ENCODE measurements around the gene HAUS6.

Gene HAUS6

GRCh38 chr9:19018201-19018600, 84.5 kb downstream of the HAUS6 start:
- Histone ChIP-seq H3K27ac (ENCODE audit: poor library complexity, severe bottlenecking) (no peak overlapping the region), H3K36me3 (ENCODE audit: low read depth) (no peaks in the 10 kb centered on the region), H3K27me3 (ENCODE audit: insufficient read depth, poor library complexity, severe bottlenecking) (no peaks in the 10 kb centered on the region), H3K9me3 (ENCODE audit: severe bottlenecking) (no peaks in the 10 kb centered on the region), H3K4me1 (ENCODE audit: insufficient read depth, poor library complexity, severe bottlenecking) (no peaks in the 10 kb centered on the region), H3K4me3 (ENCODE audit: severe bottlenecking) (no peak overlapping the region)
- DNase-seq (ENCODE audit: low spot score) (no peak), ATAC-seq (ENCODE audit: low read depth) (no peak)
- TF ChIP-seq, protein P1, sequence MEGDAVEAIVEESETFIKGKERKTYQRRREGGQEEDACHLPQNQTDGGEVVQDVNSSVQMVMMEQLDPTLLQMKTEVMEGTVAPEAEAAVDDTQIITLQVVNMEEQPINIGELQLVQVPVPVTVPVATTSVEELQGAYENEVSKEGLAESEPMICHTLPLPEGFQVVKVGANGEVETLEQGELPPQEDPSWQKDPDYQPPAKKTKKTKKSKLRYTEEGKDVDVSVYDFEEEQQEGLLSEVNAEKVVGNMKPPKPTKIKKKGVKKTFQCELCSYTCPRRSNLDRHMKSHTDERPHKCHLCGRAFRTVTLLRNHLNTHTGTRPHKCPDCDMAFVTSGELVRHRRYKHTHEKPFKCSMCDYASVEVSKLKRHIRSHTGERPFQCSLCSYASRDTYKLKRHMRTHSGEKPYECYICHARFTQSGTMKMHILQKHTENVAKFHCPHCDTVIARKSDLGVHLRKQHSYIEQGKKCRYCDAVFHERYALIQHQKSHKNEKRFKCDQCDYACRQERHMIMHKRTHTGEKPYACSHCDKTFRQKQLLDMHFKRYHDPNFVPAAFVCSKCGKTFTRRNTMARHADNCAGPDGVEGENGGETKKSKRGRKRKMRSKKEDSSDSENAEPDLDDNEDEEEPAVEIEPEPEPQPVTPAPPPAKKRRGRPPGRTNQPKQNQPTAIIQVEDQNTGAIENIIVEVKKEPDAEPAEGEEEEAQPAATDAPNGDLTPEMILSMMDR (IDR thresholded peaks at IDR 0.05; ENCODE audit: poor library complexity, severe bottlenecking) = no peak

- TF ChIP-seq, protein P1 (IDR thresholded peaks at IDR 0.05; ENCODE audit: poor library complexity, severe bottlenecking) = no peak
- Histone ChIP-seq H3K27ac (ENCODE audit: poor library complexity, severe bottlenecking) (no peak overlapping the region), H3K36me3 (ENCODE audit: low read depth) (no peaks in the 10 kb centered on the region), H3K27me3 (ENCODE audit: insufficient read depth, poor library complexity, severe bottlenecking) (no peaks in the 10 kb centered on the region), H3K4me3 (ENCODE audit: severe bottlenecking) (no peak overlapping the region), H3K4me1 (ENCODE audit: insufficient read depth, poor library complexity, severe bottlenecking) (no peaks in the 10 kb centered on the region), H3K9me3 (ENCODE audit: severe bottlenecking) (no peaks in the 10 kb centered on the region)
- ATAC-seq (ENCODE audit: low read depth) (no peak), DNase-seq (ENCODE audit: low spot score) (no peak)
Observed at GRCh38 chr9:19009391-19009965, 93.2 kb downstream of the HAUS6 start.

Measured in RWPE2 (cell line).